GM18870 (cell line): Measurements from ENCODE around the gene DBH.

Experiments
- ATAC-seq: cut with Tn5 transposase; IDR thresholded peaks from one replicate; pipeline ENCODE4 v1.9.1; 2021; ENCODE audit warnings: moderate library complexity; ENCODE audit not compliant: unreplicated experiment

The DBH gene

DNA sequence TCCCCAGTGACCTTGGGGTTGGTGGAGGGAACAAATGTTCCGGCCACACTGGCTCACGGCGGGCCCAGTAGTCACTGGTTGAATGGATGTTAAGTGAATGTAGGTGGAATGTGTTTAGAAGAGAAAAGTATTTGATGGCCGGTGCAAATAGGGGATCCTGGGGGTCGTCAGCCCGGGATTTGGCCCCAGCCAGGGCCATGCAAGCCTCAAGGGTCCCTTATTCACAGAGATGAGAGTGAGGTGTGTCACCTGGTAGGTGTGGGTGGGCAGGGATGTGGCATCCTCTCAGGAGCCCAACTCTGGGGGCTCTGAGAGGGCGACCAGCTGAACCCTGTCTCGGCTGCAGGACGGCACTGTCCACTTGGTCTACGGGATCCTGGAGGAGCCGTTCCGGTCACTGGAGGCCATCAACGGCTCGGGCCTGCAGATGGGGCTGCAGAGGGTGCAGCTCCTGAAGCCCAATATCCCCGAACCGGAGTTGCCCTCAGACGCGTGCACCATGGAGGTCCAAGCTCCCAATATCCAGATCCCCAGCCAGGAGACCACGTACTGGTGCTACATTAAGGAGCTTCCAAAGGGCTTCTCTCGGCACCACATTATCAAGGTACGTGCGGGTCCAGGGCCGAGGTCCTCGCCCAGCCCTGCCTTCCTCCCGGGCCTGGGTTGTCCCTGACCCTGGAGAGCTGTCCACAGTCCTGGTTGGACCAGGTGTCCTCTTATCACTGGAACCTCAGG, 5.9 kb downstream of the DBH start:
- no peak for ATAC-seq

DNA sequence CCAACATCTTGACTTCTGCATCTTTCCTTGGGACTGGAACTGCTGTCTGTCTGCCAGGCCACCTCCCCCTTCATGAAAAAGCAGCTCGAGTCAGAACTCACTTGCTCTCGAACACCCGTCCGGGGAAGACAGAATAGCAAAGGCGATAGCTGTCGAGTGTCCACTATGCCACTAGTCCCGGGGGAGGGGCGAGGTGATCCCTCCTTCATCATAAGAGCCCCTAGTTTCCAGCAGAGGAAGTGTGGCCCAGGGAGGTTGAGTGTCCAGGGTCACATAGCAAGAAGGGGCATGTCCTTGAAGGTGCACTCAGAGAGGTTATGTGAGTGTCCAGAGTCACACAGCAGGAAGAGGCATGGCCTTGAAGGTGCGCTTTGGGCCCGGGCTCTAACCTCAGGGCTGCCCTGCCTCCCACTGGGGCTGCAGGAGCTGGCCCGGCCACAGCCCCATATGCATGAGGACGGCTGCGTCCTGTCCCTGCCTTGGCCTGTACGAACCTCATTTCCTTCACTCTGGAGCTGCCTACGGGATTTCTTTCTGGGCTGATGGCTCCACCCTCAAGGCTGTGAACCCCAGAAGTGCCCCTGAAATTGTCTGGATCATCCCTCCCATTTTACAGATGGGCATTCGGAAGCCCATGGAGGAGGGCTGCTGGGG, 6.7 kb downstream of the DBH start:
- ATAC-seq, result no peak

DNA sequence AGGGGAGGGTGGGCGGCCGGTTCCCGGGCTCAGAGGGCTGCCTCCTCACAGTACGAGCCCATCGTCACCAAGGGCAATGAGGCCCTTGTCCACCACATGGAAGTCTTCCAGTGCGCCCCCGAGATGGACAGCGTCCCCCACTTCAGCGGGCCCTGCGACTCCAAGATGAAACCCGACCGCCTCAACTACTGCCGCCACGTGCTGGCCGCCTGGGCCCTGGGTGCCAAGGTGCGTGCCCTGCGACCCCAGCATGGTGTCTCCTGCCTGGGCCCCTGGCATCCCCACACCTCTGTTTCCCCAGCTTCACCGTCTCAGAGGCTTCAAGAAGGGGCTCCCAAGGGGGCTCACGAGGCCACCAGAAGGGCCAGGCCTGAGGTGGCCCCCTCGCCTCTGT, 7.2 kb downstream of the DBH start:
- no peak for ATAC-seq

DNA sequence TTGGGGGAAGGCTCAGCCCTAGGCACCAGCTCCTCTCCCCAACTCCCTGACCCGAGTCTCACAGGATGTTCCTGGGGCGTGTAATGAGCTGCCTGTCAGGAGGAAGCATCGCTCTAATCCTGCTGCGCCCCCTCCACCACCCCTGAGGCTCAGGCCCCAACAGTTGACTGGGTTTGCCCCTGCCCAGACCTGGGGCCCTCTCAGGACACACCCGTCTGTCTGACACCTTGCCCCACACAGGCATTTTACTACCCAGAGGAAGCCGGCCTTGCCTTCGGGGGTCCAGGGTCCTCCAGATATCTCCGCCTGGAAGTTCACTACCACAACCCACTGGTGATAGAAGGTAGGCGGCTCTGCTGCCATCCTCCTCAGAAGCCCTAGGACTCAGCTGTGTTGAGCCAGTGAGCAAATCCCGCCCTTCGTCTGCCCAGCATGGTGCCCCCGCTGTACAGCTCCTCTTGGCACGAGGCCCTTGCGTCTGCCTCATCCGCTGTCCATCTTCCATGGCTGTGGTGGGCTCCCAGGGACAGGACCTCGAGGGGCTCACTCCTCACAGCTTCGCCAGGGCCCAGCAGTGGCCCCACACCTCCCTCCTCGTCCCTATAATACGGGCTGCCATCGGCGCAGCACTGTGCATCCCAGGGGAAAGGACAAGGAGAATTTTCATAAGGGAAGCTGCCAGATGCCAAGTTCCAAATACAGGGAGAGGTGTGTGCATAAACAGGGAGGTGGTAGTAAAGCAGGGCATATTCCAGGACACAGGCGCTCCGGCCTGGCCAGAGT, 8.0 kb downstream of the DBH start:
- ATAC-seq, result no peak

DNA sequence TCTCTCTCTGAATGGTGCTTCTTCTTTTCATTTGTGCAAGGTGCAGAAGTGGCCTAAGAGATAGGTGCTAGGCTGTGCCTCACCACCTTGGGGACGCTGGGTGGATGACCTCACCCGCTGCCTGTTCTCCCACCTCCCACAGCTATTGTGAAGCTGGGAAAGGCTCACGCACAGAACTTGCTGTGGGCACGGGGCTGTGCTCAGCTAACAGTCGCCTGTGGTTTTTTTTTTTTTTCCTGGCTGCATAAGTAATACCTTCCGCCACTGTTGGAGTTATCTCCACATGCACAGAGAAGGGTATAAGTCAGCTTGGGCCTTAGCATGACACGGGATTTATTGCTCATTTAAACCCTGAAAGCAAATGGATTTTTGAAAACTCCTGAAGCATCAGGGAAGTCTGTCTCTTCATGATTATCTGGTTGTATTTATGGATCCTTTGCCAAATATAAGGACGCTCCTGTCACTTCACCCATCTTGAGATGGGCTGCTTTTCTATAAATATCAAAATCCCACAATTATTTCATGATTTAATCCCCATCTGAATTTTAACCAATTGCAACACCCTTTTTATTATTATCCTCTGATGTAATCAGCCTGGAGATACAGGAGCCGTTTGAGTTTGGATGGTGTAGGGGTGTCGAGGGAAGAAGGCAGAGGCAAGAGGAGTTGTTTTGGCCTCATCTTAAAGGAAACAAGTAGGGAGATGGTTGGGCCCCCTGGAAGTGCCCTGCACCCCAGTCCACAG, 9.0 kb downstream of the DBH start:
- no peak for ATAC-seq

DNA sequence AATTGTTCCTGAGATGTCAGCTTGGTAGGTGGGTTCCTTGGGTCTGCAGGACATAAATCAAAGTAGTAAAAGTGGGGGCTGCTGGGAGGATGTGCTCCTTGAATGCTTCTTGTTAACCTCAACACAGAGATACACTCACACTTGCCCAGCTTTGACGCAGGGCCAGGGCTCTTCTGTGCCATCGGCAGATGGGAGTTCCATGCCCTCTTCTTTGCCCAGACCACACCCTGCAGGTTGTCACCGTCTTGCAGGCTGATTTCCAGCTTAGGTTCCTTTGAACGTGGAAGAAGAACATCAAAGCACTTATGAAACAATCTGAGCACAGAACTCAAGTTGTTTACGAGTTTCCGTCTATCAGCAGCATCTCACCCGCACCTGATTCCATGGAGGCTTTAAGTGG, 11.0 kb downstream of the DBH start:
- no peak for ATAC-seq

DNA sequence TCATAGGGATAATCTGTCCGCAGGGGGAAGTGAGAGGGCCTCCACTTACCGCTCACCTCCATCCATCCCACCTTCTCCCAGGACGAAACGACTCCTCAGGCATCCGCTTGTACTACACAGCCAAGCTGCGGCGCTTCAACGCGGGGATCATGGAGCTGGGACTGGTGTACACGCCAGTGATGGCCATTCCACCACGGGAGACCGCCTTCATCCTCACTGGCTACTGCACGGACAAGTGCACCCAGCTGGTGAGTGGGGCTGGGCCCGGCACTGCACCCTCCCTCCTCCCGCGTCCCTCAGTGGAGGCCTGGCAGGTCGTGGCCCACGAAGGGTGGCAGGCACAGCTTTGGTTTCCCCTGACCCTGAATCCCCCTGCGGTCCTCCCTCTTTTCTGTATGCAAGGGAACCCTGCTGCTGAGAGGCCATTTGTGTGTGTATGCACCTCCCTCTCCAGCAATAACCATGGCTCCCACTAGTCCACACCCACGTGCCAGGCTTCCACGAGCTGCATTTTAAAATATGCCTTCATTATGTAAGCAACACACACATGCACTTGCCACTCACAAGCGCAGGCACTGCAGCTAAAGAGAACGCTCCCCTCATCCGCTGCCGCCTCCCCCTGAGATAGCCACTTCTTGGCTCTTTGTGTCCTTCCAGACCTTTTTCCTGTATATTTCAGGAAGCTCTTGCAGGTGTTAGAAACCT, 11.8 kb downstream of the DBH start:
- ATAC-seq, result no peak

DNA sequence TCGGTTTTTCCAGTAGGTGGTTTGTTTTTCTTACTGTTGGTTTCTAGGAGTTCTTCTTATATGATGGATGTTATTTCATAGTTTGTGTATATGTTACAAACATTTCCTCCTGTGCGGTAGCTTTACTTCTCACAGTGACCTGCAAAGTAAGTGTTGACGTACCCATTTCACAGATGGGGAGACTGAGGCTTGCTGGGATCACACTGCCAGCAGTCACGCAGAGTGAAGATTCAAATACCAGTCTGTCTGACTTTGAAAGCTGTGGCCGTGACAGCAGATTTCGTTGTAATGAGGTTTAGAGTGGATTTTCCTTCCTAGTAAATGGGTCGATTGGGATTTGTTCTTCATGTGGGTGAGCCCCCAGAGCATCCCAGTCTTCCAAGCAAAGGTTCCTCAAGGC, 13.0 kb downstream of the DBH start:
- ATAC-seq, result no peak

DNA sequence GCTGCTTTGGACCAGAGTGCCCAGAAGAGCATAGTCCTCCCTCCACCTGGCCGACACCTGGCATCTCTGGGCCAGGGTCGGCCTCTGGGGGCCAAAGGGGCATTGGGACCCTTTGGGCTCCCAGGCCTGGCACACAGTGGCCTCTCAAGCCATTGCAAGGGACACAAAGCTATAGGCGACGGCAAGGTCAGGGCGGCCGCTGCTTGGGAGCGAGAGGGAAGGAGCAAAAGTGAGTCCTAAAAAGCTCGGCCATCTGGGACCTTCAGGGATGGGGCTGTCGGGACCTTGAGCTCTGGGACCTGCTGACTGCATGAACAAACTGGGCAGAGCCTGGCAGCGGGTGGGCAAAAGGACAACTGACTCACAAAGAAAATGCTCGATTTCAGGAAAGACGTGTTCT, 13.9 kb downstream of the DBH start:
- no peak for ATAC-seq

DNA sequence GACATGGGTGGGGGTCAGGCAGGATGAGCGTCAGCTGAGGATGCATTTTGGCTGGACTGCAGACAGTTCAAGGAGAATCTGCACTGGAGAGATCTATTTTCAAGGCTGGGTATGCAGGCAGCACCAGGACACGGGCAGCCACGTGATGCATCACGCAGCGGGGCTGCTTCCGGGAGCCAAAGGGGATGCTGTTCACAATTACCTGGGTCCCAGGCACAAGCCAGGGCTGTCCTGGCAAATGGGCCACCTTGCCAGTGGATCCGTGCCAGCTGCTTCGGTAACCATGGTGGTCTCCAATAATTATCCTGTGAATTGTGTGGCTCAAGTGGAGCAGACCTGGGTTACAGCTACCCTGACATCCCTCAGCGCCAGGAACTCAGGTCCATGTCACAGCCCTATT, 17.5 kb downstream of the DBH start:
- ATAC-seq, result no peak

DNA sequence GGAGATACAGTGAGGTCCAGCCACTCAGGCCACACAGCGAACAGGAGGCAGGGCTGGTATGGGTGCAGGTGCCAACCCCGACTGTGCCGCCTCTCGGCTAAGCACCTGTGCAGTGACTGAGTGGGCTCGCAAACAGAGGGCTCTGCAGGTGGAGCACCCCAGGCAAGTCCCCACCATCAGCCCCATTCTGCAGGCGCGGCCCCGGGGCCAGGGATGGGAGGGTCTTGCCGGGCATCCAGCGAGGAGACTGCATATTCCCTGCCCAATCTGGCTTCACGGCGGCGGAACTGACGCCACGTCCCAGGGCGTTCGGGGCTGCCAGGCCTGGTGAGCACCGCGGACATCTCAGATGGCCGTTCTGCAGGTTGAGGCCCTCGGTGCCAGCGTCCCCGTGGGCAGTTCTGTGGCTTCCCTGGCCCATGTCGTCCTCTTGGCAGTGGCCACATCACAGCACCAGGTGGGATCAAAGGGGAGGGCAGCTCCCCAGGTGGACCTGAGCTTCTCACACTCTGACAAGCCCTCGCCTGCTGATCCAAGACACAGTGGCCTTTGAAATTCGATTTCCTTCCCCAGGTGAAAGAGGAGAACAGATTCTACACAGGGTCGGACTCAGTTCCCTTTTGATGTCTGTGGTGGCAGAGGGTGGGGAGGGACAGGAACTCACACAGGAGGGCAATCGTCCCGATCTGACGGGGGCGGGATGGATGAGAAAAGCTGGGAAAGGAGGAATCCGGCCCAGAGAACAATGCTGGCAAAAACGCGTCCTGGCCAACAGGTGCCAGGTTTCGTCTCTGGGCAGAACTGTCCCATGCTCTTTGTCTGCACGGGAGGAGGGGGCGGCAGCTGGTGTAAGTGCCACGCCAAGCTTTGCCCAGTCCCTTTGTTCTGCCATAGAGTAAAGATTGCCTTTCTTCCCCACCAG, 18.8 kb downstream of the DBH start:
- no peak for ATAC-seq

DNA sequence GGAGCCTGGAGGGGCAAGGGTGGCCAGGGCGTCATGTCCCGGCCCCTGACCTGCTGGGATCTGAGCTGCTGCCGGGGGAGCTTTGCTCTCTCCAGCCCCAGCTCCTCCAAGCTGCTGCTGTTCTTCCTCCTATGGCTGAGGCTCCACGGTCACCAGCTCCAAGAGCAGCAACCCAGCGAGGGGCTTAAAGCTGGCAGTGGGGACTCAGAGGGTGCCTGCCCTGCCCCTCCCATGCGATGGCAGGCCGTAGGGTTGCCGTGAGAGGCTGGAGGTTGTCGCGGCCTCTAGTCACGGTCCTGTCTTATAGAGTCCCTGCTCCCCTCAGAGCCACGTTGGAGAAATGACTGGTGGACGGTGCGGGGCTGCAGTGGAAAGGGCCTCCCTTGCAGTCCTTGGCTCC, 19.5 kb downstream of the DBH start:
- ATAC-seq, result no peak

DNA sequence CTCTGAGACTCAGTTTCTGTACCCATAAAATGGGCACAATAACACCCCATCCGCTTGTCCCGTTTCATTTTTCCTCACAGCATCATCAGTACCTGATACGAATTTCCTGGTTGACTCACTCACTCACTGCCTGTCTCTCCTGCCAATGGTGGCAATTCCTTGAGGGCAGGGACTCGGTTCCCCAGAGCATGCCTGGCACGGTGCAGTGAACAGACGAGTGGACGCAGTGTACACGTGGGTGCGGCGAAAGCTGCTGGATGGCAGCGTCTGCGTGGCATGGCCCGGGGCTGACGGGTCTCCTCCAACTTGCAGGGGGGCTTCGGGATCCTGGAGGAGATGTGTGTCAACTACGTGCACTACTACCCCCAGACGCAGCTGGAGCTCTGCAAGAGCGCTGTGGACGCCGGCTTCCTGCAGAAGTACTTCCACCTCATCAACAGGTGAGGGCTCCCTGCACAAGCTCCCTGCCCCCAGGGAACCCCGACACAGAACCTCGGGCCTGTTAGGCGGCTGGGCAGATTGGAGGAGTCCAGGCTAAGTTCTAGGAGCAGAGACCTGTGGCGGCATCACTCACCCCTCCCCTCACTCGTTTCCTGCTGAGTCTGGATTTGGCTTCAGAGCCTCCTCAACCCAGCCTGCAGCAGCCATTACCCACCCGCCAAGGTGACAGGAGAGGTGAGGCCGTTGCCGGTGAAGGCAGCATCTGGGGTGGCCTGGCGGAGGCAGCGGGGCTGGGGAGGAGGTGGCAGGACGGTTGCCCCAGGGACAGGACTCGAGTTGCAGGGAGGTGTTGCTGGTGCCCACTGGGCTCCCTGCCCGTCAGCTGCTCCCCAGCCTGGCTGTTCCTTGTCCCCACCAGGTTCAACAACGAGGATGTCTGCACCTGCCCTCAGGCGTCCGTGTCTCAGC, 20.3 kb downstream of the DBH start:
- ATAC-seq, result no peak

DNA sequence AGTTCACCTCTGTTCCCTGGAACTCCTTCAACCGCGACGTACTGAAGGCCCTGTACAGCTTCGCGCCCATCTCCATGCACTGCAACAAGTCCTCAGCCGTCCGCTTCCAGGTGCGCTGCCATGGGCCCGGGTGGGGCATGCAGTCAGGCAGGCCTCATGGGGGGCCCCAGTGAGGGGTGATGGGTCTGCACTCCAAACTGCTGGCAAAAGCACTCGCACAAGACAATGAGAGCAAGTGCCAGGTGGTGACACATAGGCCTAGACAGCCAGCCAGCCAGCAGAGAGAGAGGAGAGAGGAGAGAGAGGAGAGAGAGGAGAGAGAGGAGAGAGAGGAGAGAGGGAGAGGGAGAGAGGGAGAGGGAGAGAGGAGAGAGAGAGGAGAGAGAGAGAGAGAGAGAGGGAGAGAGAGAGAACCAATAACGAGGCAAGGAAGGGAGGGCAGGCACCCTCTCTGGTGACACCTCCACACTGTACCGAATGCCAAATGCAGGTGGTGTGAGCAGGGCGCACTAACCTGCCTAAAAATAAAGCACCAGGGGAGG, 21.0 kb downstream of the DBH start:
- no peak for ATAC-seq

DNA sequence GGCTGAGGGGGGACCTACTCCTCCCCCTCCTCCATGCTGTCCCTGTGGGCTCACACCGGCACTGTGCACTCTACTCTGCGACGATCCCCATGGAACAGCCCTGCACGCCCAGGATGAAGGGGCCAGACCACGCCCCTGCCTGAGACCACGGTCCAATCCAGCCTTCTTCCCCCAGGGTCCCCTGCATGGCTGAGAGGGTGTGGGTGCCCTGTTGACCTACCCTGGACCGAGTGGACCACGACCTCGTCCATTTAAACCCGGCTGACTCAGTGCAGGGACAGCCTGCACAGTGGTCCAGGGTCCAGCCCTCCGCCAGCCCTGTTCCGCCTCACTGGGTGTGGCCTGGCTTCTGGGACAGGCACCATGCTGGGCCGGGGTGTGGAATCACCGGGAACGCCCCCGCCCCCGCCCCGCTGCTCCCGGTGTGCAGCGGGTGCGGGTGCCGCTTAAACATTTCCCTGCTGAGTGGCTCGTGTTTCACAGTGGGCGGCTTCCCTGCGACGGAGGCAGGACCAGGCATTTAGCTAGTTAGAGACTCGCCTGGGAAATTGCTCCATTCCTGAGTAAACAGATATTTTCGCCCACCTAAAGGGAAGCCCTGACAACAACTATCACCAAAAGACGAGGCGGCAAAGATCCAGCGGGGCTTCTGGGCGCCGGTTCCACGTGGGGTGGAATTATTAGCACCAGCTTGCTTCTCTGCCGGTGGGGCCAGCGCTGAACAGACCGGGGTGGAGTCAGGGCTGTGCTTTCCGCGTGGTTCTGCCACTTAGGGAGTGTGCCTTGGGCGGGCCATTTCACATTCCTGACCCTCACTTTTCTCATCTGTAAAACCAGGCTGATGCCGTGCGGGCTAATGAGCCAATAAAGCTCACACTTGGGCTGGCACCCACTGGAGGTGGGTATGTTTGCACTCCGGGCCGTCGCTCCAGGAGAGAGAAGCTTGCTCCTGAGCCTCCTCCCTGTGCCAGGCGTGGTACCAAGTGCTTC, 22.6 kb downstream of the DBH start:
- no peak for ATAC-seq

DNA sequence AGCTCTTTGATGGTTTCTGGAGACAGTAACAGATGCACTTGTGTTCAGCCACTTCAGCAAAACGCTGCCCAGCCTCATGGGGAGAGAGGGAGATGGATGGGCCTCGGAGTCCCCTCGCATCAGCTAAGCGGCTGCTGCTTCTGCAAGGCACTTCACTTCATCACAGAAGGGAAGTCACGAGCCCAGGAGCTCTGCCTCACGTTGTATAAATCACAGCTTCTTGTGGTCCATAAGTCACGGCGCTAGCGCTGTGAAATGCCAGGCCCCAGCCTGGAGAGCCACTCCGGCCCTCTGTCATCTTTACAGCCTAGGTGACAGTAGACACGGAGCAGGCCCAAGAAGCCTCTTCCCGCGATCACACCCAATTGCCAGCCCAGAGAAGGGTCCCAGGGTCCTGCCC, 23.4 kb downstream of the DBH start:
- no peak for ATAC-seq

DNA sequence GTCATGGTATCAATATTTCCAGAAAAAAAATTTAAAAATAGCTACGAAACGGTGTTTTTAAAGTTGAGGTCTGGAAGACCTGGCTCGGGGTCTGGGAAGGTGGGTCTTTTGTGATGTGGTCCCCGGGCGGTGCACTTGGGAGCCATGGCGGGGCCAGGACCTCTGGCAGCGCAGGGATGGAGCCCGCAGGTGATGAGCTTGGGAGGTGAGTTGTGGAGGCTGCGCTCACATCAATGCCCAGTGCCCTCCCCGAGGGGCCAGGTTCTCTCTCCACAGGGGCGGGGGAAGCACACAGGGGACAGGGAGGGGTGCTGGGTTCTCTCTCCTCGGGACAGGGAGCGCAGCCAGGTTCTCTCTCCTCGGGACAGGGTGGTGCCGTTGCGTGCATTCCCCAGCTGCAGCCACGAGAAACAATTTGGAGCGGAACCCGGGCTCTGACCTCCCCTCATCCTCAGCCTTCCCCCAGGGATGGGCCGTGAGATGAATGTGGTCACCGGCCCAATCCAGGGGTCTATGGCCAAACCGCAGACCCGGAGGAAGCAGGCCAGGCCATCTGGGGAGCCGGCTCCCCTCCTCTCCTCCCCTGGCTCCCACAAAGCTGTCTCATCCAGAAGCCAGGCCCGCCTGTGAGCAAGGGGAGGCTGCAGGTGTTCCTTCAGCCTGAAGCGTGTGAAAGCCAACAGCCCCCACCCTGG, 25.8 kb downstream of the DBH start:
- ATAC-seq, result no peak
